ENCODE data around the gene FBXW8. TPM values are rescaled to one million over a fixed set of nuclear protein-coding genes. Genes with fewer than 3 reads are reported as not detected.

Gene FBXW8
- total RNA-seq, 2 experiments from 2014 or later = 6.6 to 7.3 TPM

DNA sequence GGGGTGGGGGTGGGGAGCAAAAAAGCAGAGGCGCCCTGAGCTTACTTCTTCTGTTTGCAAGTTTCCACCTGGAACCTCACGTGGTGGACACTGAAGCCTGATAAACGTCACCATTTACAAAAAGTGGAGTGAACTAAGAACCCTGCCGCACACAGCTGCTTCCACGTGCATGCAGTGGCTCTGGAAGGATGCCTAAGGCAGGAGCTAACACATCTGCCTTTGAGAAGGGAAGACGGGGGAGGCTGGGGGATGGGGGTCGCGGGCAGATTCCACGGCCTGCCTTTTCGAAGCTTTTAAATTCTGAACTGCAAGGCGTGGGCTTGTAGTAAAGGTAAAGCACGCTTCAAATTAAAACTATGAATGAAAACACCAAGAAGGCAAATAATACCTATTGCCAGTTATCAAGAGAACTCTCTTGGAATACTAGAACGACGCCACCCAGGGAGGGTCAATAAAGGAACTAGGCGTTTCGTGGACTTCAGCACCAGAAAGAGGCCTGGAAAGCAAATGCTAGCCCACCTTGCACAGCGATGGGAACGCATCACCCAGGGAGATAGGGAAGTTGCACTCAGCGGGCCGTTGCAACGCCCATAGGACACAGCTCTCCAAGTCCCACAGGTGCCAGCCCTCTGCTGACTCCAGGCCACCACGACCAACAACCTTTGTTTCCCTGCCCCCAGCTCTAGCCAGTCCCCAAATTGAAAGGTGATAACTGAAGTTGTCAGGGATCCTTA, 126.7 kb downstream of the FBXW8 start:
- intact Hi-C loops (cut with DNase I, micrococcal nuclease) = loop anchor here in 1 of 2 experiments (2.0 kb wide), 1 partner anchor 47 kb away; no protein-coding TSS in a partner anchor
- CTCF ChIA-PET = interaction anchor here (0.6 kb wide), 1 partner anchor 49 kb away, joined by 4 read pairs; no protein-coding TSS in a partner anchor
- Mint-ChIP-seq H3K4me3 (no peak overlapping the region), H3K36me3 (ENCODE audit: low read depth) (no peaks in the 10 kb centered on the region), H3K27me3 (peaks cover 5% of the 10 kb centered on the region), H3K27ac (no peak overlapping the region), H3K4me1 (ENCODE audit: low read depth) (no peaks in the 10 kb centered on the region), H3K9me3 (no peaks in the 10 kb centered on the region)
- POLR2A ChIA-PET = interaction anchor here (0.6 kb wide), 1 partner anchor 768 kb away, joined by 3 read pairs; no protein-coding TSS in a partner anchor
- no peak for ATAC-seq (ENCODE audit: poor library complexity)
- H3K27ac ChIP-seq (ENCODE audit: low read depth in 1 of 2, low read length in 2 of 2) = no peak overlapping the region
- TF ChIP-seq, protein P1, sequence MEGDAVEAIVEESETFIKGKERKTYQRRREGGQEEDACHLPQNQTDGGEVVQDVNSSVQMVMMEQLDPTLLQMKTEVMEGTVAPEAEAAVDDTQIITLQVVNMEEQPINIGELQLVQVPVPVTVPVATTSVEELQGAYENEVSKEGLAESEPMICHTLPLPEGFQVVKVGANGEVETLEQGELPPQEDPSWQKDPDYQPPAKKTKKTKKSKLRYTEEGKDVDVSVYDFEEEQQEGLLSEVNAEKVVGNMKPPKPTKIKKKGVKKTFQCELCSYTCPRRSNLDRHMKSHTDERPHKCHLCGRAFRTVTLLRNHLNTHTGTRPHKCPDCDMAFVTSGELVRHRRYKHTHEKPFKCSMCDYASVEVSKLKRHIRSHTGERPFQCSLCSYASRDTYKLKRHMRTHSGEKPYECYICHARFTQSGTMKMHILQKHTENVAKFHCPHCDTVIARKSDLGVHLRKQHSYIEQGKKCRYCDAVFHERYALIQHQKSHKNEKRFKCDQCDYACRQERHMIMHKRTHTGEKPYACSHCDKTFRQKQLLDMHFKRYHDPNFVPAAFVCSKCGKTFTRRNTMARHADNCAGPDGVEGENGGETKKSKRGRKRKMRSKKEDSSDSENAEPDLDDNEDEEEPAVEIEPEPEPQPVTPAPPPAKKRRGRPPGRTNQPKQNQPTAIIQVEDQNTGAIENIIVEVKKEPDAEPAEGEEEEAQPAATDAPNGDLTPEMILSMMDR (IDR thresholded peaks at IDR 0.05) = no peak
- H3K27me3 ChIP-seq (ENCODE audit: control insufficient read depth in 1 of 2, insufficient read depth in 2 of 2, low read length in 2 of 2) = peaks cover 4% of the 10 kb centered on the region in 2 experiments
- DNase-seq = no peak
- H3K9me3 ChIP-seq (ENCODE audit: control insufficient read depth in 1 of 2, insufficient read depth in 1 of 2, low read length in 2 of 2) = no peaks in the 10 kb centered on the region
- no peak overlapping the region for H3K4me3 ChIP-seq (ENCODE audit: low read length)
- no peaks in the 10 kb centered on the region for H3K36me3 ChIP-seq (ENCODE audit: insufficient read depth, low read length)
- H3K4me1 ChIP-seq (ENCODE audit: insufficient read depth, low read length) = peaks cover 5% of the 10 kb centered on the region

DNA sequence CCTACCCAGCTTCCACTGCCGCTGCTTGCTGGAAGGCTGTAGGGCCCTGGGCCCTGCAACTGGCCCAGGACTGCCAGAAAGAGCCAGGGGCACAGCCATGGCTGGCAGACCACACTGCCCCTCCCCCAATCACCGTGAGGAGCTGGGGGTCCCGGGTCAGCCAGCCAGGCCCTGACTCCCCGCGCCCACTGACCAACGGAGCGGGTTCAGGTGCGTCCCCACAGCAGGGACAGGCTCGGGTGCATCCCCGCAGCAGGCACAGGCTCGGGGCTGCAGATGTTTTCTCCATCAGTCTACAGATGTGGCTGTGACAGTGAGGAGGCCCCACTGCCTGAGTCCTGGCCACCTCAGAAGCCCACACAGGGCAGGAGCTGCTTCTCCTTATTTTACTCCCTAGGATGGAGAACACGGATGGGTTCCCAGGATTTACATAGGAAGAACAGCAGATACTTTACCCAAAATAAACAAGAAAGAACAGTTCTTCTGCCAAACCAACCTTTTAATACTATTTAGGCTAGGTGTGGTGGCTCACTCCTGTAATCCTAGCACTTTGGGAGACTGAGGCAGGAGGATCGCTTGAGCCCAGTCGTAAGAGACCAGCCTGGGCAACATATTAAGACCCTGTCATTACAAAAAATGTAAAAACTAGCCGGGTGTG, 127.4 kb downstream of the FBXW8 start:
- H3K27ac Mint-ChIP-seq = no peak overlapping the region
- no peaks in the 10 kb centered on the region for H3K9me3 ChIP-seq (ENCODE audit: control insufficient read depth in 1 of 2, insufficient read depth in 1 of 2, low read length in 2 of 2)
- ATAC-seq (ENCODE audit: poor library complexity) (no peak), DNase-seq (no peak)
- peaks cover 5% of the 10 kb centered on the region for H3K27me3 Mint-ChIP-seq
- no peak overlapping the region for H3K4me3 ChIP-seq (ENCODE audit: low read length)
- POLR2A ChIA-PET = interaction anchor here (0.6 kb wide), 1 partner anchor 768 kb away, joined by 3 read pairs; no protein-coding TSS in a partner anchor
- intact Hi-C loops (cut with DNase I, micrococcal nuclease) = no loop called here
- H3K27me3 ChIP-seq (ENCODE audit: control insufficient read depth in 1 of 2, insufficient read depth in 2 of 2, low read length in 2 of 2) = peaks cover 4% of the 10 kb centered on the region in 2 experiments
- H3K36me3 Mint-ChIP-seq (ENCODE audit: low read depth) = no peaks in the 10 kb centered on the region
- TF ChIP-seq, protein P1 (IDR thresholded peaks at IDR 0.05) = no peak
- CTCF ChIA-PET = no interaction called here
- H3K9me3 Mint-ChIP-seq = no peaks in the 10 kb centered on the region
- no peaks in the 10 kb centered on the region for H3K36me3 ChIP-seq (ENCODE audit: insufficient read depth, low read length)
- no peak overlapping the region for H3K27ac ChIP-seq (ENCODE audit: low read depth in 1 of 2, low read length in 2 of 2)
- no peaks in the 10 kb centered on the region for H3K4me1 Mint-ChIP-seq (ENCODE audit: low read depth)
- peaks cover 1% of the 10 kb centered on the region for H3K4me1 ChIP-seq (ENCODE audit: insufficient read depth, low read length)
- H3K4me3 Mint-ChIP-seq = no peak overlapping the region

DNA sequence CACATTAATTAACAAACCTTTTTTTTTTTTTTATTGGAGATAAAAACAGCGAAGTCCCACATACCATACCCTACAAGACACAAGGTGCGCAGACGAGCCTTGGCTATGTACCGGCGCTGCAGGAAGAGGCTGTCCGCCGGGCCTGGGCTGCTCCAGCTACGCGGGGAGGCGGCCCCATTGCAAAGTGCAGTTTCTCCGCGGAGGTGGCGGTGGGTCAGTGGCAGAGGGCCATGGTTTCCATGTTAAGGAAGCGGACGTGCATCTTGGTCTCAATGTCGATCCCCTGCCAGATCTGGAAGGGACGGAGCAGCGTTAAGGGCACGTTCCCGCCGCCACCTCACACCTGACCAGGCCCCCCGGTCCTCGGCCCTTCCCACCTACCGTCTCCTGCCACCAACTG, 128.2 kb downstream of the FBXW8 start:
- no peak overlapping the region for H3K27ac ChIP-seq (ENCODE audit: low read depth in 1 of 2, low read length in 2 of 2)
- Mint-ChIP-seq H3K4me3 (no peak overlapping the region), H3K36me3 (ENCODE audit: low read depth) (no peaks in the 10 kb centered on the region), H3K27ac (no peak overlapping the region), H3K4me1 (ENCODE audit: low read depth) (no peaks in the 10 kb centered on the region), H3K27me3 (peaks cover 3% of the 10 kb centered on the region), H3K9me3 (no peaks in the 10 kb centered on the region)
- peaks cover 0 to 4% of the 10 kb centered on the region in 2 experiments for H3K27me3 ChIP-seq (ENCODE audit: control insufficient read depth in 1 of 2, insufficient read depth in 2 of 2, low read length in 2 of 2)
- ATAC-seq (ENCODE audit: poor library complexity) = no peak
- no peak for DNase-seq
- no peaks in the 10 kb centered on the region for H3K4me1 ChIP-seq (ENCODE audit: insufficient read depth, low read length)
- TF ChIP-seq, protein P1 (IDR thresholded peaks at IDR 0.05) = no peak
- intact Hi-C loops (cut with DNase I, micrococcal nuclease) = no loop called here
- H3K4me3 ChIP-seq (ENCODE audit: low read length) = no peak overlapping the region
- ChIA-PET POLR2A (no interaction called here), CTCF (no interaction called here)
- H3K9me3 ChIP-seq (ENCODE audit: control insufficient read depth in 1 of 2, insufficient read depth in 1 of 2, low read length in 2 of 2) = no peaks in the 10 kb centered on the region
- no peaks in the 10 kb centered on the region for H3K36me3 ChIP-seq (ENCODE audit: insufficient read depth, low read length)

All from CD4-positive, alpha-beta T cell (primary cell).